Ascending aorta (tissue), 2 donors: ENCODE data around the gene CENPU. TPM values are rescaled to one million over a fixed set of nuclear protein-coding genes. Genes with fewer than 3 reads are reported as not detected.

Experiments used
- DNase-seq, 2 donors: peaks; one replicate each; pipeline ENCODE4 v3.0.0-alpha.2; 2019; ENCODE audit warnings: low spot score in 2 of 2
- H3K27ac ChIP-seq, 2 donors: fragments of 200-600 bp; sonication (generic); one replicate each; pipeline ENCODE4 v1.5.1; 2016 to 2017; ENCODE audit warnings: mild to moderate bottlenecking in 1 of 2
- H3K27me3 ChIP-seq: fragments of 200-600 bp; sonication (generic); one replicate; pipeline ENCODE4 v1.5.1; 2017
- H3K36me3 ChIP-seq, 2 donors: fragments of 200-600 bp; sonication (generic); one replicate each; pipeline ENCODE4 v1.5.1; 2016
- H3K4me1 ChIP-seq, 2 donors: fragments of 200-600 bp; sonication (generic); one replicate each; pipeline ENCODE4 v1.5.1; 2016 to 2017; ENCODE audit warnings: mild to moderate bottlenecking in 1 of 2
- H3K4me3 ChIP-seq, 2 donors: fragments of 200-600 bp; sonication (generic); one replicate each; pipeline ENCODE4 v1.5.1; 2016 to 2017; ENCODE audit warnings: mild to moderate bottlenecking in 1 of 2
- H3K9me3 ChIP-seq, 2 donors: fragments of 200-600 bp; sonication (generic); one replicate each; pipeline ENCODE4 v1.5.1; 2016
- CTCF ChIP-seq, 3 experiments: fragments of 200-600 bp in 2 of 3; fragments of 450-650 bp in 1 of 3; sonication (generic) in 2 of 3; IDR thresholded peaks; one replicate each; pipeline ENCODE4 v1.5.1; 2016 to 2019; ENCODE audit warnings: antibody characterized with exemption in 3 of 3, mild to moderate bottlenecking in 1 of 3, moderate library complexity in 1 of 3
- intact Hi-C: fragments of 100-400 bp; cut with DNase I; formaldehyde crosslinking; loops from one replicate; pipeline ENCODE4 v1.15.1; 2023
- total RNA-seq: library from RNA; depleted of rRNA; stranded (reverse); fragments of >200 nt; gene quantifications from one replicate; pipeline ENCODE4 v1.1.0, GENCODE V29; 2016

Gene CENPU
- total RNA-seq, 1 donor from 2014 or later, result not detected

GRCh38 chr4:184731056-184731455 is 2.8 kb downstream of the CENPU start:
- Histone ChIP-seq H3K27ac (no peak overlapping the region), H3K4me3 (no peak overlapping the region), H3K27me3 (no peaks in the 10 kb centered on the region), H3K4me1 (peaks cover 0 to 8% of the 10 kb centered on the region in 2 donors), H3K36me3 (no peaks in the 10 kb centered on the region), H3K9me3 (no peaks in the 10 kb centered on the region)
- TF ChIP-seq CTCF (IDR thresholded peaks at IDR 0.05), result no peak
- intact Hi-C loops, result loop anchor here (5.0 kb wide), 3 partner anchors 84 to 194 kb away; partner anchors contain the start of genes ACSL1, CASP3 and PRIMPOL
- no peak for DNase-seq

- no peak for TF ChIP-seq CTCF (IDR thresholded peaks at IDR 0.05)
- H3K36me3 ChIP-seq, result no peaks in the 10 kb centered on the region
- peaks cover 0 to 8% of the 10 kb centered on the region in 2 donors for H3K4me1 ChIP-seq
- no peak overlapping the region for H3K27ac ChIP-seq
- H3K27me3 ChIP-seq, result no peaks in the 10 kb centered on the region
- DNase-seq, result no peak
- H3K4me3 ChIP-seq, result no peak overlapping the region
- intact Hi-C loops, result loop anchor here (5.0 kb wide), 3 partner anchors 83 to 193 kb away; partner anchors contain the start of genes ACSL1, CASP3 and PRIMPOL
- H3K9me3 ChIP-seq, result no peaks in the 10 kb centered on the region
Measured at GRCh38 chr4:184729946-184730345, 4.0 kb downstream of the CENPU start.

GRCh38 chr4:184728858-184729257 is 5.0 kb downstream of the CENPU start:
- H3K9me3 ChIP-seq, result no peaks in the 10 kb centered on the region
- TF ChIP-seq CTCF (IDR thresholded peaks at IDR 0.05), result no peak
- H3K4me1 ChIP-seq, result peaks cover 0 to 8% of the 10 kb centered on the region in 2 donors
- intact Hi-C loops, result no loop called here
- no peaks in the 10 kb centered on the region for H3K36me3 ChIP-seq
- no peaks in the 10 kb centered on the region for H3K27me3 ChIP-seq
- H3K27ac ChIP-seq, result no peak overlapping the region
- DNase-seq, result no peak
- H3K4me3 ChIP-seq, result no peak overlapping the region

GRCh38 chr4:184727430-184727829 is 6.5 kb downstream of the CENPU start:
- H3K36me3 ChIP-seq, result no peaks in the 10 kb centered on the region
- no peak for TF ChIP-seq CTCF (IDR thresholded peaks at IDR 0.05)
- no peaks in the 10 kb centered on the region for H3K27me3 ChIP-seq
- H3K27ac ChIP-seq, result no peak overlapping the region
- intact Hi-C loops, result no loop called here
- no peaks in the 10 kb centered on the region for H3K9me3 ChIP-seq
- H3K4me1 ChIP-seq, result no peaks in the 10 kb centered on the region
- no peak for DNase-seq
- no peak overlapping the region for H3K4me3 ChIP-seq

GRCh38 chr4:184722798-184723197 is 11.1 kb downstream of the CENPU start:
- no peak for TF ChIP-seq CTCF (IDR thresholded peaks at IDR 0.05)
- H3K27ac ChIP-seq, result no peak overlapping the region
- H3K27me3 ChIP-seq, result no peaks in the 10 kb centered on the region
- H3K4me1 ChIP-seq, result no peaks in the 10 kb centered on the region
- no peak overlapping the region for H3K4me3 ChIP-seq
- intact Hi-C loops, result no loop called here
- DNase-seq, result no peak
- no peaks in the 10 kb centered on the region for H3K36me3 ChIP-seq
- peaks cover 0 to 12% of the 10 kb centered on the region in 2 donors for H3K9me3 ChIP-seq

- no peak overlapping the region for H3K4me3 ChIP-seq
- intact Hi-C loops, result no loop called here
- no peak for DNase-seq
- TF ChIP-seq CTCF (IDR thresholded peaks at IDR 0.05), result no peak
- no peak overlapping the region for H3K27ac ChIP-seq
- no peaks in the 10 kb centered on the region for H3K4me1 ChIP-seq
- peaks cover 0 to 12% of the 10 kb centered on the region in 2 donors for H3K9me3 ChIP-seq
- H3K27me3 ChIP-seq, result no peaks in the 10 kb centered on the region
- no peaks in the 10 kb centered on the region for H3K36me3 ChIP-seq
Measured at GRCh38 chr4:184721254-184721653, 12.6 kb downstream of the CENPU start.
